ENCODE data around the gene AKAP9.

DNA sequence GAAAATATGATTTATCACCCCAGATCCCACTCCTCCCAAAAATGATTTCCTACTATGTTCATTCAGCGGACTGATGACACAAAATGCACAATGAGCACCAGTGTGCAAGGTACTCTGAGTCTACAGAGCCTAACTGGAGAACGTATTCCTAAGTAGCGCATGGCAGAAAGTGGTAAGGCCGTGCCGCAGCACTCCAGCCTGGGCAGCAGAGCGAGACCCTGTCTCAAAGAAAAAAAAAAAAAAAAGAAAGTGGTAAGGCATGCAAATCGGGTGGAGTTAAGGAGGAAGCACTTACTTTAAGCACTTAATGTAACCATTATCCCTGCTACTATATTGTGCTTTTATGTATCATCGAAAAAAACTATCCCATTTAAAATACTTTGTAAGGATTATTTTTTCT, 168.2 kb downstream of the AKAP9 start:
- no peak for TF ChIP-seq POLR2A (IDR thresholded peaks at IDR 0.05; ENCODE audit: low read length)
- no peak for TF ChIP-seq GATA1 (IDR thresholded peaks at IDR 0.05; ENCODE audit: low read depth, low read length)

Data from erythroblast (primary cell).